Stromal cell of bone marrow (primary cell): ENCODE data around the gene NDUFC2.
"Not testable (repeated sequence)": the region's sequence is repeated elsewhere in the genome, so short reads cannot be mapped to it uniquely, and the experiment has no call there.

Experiments
- DNase-seq: peaks from one replicate; pipeline ENCODE4 v3.0.0-alpha.2; 2012; ENCODE audit warnings: low read depth

The NDUFC2 gene

DNA sequence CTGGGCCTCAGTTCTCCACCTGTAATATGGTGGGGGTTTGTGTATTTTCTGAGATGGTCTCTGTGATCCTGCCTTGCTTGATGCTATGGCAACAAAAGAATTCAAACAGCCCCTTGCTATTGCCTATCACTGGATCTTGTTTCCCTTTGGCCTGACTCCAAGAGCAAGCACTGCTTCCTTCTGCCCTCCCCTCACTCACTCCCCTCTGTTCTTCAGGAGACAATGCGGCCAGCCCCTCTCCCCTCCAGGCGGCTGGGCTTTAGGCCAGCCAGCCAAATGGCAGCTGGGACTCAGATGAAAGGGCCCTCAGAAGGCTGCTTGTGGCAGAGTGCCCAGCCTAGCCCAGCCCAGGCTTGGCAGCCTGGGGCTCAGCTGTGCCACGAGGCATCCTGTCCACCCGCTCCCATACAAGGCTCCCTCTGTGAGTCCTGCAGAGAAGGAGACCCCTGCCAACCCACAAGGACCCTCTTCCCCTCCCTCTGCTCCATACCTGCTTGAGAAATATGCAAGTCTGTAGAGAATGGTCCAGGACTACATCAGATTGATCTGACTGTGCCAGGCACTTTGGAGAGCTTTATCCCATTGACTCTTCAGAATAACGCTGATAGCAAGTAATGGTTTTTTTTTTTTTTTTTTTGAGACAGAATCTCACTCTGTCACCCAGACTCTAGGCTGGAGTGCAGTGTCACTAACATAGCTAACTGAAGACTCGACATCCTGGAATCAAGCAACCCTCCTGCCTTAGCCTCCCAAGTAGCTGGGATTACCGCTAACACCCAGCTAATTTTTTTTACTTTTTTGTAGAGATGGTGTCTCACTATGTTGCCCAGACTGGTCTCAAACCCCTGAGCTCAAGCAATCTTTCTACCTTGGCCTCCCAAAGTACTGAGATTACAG is 49.0 kb downstream of the NDUFC2 start:
- no peak for DNase-seq

DNA sequence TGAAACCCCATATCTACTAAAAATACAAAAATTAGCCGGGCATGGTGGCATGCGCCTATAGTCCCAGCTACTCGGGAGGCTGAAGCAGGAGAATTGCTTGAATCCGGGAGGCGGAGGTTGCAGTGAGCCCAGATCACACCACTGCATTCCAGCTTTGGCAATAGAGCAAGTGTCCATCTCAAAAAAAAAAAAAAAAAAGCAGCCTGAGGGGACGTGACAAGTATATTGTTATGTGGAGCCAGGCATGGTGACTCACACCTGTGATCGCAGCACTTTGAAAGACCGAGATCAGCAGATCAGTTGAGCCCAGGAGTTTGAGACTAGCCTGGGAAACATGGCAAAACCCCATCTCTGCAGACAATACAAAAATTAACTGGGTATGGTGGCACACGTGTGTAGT is 51.2 kb downstream of the NDUFC2 start:
- not testable (repeated sequence) for DNase-seq

DNA sequence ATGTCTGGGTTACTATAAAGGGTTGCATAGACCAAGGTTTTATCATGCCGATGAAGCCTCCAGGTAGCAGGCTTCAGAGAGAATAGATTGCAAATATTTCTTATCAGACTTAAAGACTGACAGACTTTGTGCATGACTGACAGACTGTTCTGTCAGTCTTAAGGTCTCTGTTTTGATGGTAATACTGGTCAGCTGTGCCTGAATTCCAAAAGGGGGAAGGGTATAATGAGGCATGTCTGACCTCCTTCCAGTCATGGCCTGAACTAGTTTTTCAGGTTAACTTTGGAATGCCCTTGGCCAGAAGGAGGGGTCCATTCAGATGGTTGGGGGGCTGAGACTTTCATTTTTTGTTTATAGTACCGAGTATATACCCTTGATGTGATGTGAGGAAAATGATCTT is 51.9 kb downstream of the NDUFC2 start:
- no peak for DNase-seq

DNA sequence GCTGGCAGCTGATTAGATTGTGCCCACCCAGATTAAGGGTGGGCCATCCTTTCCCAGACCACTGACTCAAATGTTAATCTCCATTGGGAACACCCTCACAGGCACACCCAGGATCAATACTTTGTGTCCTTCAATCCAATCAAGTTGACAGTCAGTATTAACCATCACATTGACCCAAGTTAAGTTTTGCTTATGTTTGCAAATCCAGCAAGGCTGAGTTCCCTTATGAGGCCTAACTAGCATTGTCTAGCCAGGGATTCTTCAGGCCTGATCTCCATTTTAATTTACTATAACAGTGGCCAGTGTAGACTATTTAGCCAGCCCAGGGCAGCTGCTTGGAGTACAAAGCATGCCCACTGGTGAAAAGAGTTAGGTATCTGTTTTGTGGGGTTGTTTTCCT is 54.3 kb downstream of the NDUFC2 start:
- DNase-seq, result no peak

DNA sequence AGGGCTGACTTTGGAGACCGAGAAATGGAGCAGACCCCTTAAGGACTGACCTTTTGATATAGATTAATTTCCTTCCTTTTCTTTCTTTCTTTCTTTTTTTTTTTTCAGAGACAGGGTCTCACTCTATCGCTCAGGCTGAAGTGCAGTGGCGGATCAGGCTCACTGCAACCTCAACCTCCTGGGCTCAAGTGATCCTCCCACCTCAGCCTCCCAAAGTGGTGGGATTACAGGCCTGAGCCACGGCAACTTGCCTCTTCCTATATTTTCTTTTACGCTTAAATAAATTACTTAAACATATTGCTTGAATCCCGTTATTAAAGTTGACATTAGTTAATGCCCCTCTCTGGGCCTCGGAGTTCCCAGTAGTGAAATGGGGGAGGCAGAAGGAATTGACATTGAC is 56.2 kb downstream of the NDUFC2 start:
- no peak for DNase-seq

DNA sequence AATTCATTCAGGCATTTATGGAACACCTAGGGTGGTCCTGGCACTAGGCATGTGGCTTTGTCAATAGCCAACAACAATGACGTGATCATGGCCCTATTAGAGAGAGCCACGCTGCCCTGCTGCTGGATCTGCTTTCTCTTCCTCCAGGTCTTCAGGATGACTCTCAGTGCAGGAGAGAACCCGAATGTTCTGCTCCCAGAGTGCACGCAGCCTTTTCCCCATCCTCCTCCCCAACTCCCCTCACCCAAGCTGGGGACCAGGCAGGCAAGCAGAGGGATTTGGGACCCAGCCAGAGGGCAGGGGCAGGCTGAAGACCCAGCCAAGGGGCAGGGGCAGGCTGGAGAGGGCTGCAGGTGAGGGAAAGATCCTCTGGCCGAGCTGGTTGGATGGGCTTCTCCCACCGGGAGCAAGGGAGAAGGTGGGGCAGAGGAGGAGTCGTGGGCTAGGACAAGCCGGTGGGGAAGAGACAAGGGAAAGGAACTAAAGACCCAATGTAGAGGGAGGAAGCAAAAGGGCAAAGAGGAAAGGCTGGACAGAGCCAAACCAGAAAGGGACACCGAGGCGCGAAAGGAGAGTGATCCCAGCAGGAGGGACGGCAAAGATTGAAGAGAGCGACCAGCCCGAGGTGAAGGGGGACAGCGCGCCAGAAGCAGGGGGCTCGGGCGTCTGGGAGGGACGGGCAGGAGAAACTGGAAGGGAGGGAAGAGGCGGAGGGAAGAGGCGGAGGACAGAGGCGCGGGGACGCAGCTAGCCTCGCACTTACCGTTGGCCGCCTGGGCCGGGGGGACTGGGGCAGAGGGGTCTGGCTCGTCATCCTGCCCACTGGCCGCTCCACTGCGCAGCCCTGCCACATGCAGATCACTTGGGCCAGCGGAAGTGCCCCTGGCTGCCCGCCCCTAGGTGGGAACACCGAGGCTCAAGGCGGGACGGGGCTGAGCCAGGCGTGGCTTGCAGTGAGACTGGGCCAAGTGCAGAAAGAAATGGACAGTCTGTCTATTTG is 57.0 kb downstream of the NDUFC2 start, which contains the start of gene KCTD14:
TSS of gene KCTD14 (minus strand) at position 880 of the 1,000 bp plus-strand sequence. CDS start at position 853, 27 bp downstream.
- no peak for DNase-seq

DNA sequence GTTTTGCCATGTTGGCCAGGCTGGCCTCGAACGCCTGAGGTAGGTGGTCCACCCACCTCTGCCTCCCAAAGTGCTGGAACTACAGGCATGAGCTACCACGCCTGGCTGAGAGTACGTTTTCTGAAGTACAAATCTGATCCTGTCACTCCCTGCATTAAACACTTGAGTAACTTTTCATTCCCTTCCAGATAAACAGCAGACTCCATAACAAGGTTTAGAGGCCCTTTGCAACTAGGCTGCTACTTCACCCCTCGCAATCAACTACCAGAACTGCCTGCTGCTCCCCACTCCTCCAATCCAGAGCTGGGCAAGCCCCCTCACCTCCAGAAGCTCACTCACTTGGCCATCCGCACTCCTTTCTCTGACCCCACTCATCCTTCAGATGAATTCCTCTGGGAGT is 58.1 kb downstream of the NDUFC2 start:
- DNase-seq, result no peak

DNA sequence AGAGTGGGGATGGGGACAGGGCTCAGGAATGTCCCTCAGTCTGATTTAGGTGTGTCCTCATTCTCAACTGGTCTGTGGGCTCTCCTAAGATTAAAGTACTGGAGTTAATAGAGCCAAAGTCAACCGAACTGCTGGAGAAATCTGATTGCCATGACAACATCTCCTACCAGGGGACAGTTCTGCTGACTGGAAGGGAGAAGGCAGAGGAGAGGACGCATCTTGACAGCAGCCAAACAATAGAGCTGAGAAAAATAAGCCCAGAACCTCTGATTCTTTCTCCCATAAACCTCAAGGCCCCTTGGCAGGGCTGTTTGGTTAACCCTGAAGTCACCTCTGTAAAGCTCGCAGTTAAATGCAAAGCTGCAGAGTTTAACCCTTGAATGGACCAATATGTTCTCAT is 59.4 kb downstream of the NDUFC2 start:
- DNase-seq, result no peak

DNA sequence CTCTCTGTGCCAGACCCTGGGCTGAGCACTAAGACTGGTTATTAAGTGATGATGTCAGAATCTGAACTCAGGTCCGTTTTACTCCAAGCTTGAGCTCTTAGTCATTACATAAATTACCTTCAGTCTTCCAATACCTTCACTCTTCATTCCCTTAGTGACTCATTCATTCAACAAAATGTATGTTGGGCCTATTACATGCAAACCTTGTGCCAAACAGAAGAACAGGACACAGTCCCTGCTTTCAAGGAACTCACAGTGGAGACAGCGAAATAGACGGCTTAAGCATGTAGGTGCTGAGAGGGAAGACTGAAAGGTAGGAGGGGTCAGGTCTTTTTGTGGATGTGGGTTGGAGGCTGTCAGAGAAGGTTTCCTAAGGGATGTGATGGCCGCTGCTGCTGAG is 59.9 kb downstream of the NDUFC2 start:
- no peak for DNase-seq
